DMS153 (cell line): ENCODE data around the gene CDH4.

Source experiments
- DNase-seq: peaks from one replicate; lab custom pipeline; 2025; lab: John Stamatoyannopoulos, UW

Gene CDH4

DNA sequence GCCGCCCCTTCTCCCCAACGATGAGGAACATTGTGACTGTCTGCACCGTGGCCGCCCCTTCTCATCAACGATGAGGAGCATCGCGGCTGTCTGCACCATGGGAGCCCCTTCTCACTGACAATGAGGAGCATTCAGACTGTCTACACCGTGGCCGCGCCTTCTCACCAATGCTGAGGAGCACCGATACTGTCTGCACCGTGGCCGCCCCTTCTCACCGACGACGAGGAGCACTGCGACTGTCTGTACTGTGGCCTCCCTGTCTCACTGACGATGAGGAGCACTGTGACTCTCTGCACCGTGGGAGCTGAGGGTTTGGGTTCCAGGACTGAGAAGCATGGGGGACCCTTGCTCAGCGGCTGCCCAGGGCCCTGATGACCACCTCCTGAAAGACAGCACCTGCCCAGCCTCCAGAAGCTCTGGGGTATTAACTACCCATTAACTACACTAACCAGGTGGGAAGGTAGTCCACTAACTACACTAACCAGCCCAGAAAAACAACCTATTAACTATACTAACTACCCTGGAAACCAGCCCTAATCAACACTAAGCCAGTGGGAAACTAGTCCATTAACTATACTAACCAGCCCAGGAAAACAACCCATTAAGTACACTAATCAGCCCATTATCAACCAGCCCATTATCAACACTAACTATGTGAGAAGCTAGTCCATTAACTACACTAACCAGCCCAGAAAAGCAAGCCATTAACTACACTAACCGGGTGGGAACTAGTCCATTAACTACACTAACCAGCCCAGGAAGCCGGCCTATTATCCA, 696.7 kb downstream of the CDH4 start:
- DNase-seq, result no peak

DNA sequence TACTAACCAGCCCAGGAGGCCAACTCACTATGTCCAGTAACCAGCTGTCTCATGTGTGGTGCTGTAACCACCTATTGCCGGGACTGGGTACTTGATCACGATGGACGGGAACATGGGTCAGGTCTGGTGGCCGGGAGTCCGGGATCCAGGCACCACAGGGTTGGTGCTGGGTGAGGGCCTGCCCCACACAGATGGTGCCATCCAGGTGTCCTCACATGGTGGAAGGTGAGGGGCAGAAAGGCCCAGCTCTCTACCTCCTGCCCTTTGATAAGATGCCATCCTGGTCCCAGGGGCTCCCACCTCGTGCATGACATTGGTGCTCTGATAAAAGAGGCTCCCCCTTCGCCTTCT, 697.3 kb downstream of the CDH4 start:
- no peak for DNase-seq

DNA sequence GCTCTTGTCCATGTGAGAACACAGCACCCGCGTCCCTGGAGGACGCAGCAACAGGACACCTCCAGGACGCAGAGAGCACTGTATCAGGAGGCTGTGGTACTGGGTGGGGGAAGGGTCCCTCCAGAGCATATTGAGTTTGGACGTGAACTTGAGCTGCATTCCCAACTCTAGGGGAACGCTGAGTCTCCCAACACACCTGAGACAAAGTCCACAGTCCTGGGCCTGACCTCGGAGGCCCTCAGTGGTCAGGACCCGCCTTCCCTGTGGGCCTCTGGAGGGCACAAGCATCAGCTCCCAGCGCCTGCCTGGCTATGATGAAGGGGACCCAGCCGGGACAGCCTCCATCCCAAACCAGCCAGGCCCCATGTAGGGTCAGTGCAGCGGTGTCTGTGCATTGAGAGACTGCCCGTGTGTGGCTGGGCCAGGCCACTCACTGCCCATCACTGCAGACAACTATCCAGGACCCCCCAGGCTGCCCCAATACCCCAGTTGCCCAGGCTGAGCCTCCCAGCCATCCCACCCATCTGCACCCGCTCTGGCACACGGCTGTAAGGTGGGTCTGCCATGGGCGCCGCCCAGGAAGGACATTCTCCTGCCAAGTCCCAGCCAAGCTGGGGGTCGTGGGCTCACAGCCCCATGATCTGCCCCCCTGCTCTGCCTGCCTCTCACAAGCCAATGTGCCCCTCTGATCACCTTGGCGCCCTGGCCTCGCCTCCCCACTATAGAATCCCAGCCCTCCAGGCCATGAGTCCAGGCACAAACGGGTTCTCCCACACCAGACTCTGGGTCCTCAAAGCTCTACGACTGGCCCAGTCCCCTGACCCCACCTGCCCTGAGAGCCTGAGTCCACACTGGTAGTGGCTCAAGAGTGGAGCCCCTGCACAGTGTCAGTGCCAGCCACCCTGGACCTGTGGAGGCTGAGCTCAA, 697.9 kb downstream of the CDH4 start:
- no peak for DNase-seq

DNA sequence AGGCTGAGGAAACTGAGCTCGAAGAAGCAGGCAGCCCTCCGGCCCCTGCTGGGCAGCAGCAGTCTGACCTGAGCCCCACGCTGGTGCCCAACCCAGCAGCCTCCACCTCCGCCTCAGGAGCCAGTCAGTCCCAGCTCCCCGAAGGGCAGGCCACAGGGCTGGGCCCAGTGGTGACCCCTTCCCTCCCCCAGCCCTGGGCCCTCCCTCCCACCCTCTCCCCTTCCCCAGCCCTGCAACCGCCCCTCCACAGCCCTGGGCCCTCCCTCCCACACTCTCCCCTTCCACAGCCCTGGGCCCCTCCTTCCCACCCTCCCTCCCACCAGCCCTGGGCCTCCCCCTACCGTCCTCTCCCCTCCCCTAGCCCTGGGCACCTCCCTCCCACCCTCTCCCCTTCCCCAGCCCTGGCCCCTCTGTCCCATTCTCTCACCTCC, 698.6 kb downstream of the CDH4 start:
- no peak for DNase-seq

DNA sequence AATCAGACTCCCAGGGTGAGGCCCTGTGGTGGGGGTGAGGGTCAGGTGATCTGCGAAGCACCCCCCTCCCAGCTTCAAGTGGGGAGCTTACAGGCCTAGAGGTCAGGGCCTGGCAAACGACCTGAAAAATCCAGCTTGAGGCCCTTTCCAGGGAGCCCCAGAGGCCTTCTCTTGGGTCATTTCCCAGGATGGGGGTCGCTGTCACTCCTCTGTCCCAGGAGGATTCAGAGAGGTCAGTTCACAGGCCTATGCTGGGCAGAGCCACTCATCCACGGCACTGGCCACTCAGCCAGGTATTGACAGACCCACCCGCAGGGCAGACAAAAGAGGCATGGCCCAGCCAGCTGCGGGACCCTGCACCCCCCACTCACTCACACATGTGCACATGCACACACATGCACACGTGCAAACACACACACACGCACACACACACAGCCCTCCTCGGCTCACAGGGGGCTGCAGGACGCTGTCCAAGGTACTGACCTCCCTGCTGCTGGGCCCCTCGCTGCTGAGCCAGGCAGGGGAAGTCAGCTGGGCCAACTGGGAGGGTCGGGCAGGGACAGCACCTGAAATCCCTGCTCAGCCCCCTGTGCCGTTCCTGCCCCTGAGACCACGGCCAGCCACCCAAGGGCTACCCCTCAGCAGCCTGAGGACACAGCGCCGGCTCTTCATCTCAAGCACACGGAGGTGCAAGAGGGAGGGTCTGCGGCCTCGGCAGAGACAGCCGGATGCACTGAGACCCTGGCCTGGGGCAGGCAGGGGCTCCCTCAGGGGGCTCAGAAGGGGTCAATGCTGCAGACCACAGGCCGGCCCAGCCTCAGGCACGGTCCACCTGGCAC, 699.9 kb downstream of the CDH4 start:
- DNase-seq, result no peak

DNA sequence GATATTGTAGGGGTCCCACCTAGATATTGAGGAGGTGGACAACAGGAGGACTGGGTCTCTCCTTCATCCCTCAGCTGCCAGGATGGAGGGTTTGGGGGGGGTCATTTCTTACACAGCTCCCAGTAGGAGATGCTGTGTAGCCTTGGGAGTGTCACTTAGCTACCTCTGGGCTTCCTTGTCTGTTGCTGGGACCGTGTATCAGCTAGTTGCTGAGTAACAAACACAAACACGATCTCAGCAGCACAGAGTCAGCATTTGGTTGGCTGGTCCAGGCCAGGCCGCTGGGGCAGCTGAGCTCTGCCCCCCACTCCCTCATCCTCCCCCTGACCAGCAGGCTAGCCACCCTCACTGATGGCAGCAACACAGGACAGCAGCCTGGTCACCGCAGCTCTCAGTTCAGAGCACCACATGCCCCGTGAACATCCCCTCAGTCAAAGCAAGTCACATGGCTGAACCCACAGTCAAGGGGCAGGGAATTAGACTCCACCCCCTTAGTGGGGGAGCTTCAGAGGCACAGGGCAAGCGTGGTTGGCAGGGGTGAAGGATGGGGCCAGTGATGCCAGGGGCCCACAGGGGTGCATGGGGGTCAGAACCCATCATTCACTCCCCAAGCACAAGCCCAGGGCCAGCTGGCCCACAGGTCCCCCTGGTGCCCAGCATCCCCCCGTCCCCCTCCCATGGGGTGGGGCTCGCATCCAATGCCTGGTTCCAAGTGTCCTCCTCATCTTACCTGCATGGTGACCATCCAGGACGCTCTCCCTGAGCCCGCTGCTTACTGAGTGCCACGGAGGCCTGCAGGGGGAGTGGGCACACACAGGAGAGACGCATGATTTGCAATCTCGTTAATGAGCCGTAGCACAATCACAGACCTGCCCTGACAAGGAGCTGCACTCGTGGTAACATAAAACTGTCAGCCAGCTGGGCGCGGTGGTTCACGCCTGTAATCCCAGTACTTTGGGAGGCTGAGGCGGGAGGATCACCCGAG, 701.3 kb downstream of the CDH4 start:
- DNase-seq, result peak; percentile 20

DNA sequence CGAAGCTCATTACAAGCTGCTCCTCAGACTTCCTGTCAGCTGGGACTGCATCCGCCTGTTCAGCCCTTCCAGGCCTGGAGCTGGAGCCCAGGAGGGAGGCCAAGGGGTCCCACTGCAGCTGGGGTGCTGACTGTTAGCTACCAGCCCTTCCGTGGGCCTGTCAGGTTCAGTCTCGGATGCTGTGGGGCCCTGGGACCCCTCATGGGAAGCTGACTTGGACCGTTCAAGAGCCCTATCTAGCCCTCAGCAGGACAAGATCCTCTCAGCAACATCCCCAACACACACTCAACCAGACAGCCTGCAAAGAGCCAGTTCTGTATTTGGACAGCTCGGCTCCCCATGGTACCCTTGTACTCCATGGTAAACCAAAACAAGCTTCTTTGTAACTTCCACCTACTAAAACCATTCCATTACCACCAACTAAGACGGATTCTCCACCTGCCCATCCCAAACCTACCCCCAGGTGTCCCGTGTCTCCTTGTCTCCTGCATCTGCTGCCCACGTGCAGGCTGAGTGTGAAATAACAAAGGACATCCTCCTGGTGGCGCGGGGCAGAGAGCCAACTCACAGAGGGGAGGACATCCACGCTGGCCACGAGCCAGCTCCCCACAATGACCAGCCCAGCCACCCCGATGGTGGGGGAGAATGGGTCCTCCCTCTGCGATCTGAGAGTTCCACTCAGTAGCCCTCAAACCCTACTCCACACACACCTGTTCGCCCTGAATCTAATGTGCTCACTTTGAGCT, 702.4 kb downstream of the CDH4 start:
- DNase-seq, result peak; percentile 73

DNA sequence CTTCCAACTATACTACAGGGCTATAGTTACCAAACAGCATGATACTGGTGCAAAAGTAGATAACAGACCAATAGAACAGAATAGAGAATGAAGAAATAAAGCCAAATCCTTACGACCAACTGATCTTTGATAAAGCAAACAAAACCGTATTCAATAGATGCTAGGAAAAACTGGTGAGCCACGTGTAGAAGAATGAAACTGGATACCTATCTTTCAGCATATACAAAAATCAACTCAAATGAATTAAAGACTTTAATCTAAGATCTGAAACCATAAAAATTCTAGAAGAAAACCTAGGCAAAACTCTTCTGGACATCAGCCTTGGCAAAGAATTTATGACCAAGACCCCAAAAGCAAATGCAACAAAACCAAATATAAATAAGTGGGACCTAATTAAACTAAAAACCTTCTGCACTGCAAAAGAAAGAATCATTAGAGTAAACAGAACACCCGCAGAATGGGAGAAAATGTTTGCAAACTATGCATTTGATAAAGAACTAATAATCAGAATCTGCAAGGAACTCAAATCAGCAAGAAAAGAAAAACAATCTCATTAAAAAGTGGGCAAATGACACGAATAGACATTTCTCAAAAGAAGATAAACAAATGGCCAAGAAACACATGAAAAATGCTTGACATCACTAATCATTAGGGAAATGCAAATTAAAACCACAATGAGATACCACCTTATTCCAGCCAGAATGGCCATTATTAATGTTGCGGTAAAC, 703.8 kb downstream of the CDH4 start:
- no peak for DNase-seq

DNA sequence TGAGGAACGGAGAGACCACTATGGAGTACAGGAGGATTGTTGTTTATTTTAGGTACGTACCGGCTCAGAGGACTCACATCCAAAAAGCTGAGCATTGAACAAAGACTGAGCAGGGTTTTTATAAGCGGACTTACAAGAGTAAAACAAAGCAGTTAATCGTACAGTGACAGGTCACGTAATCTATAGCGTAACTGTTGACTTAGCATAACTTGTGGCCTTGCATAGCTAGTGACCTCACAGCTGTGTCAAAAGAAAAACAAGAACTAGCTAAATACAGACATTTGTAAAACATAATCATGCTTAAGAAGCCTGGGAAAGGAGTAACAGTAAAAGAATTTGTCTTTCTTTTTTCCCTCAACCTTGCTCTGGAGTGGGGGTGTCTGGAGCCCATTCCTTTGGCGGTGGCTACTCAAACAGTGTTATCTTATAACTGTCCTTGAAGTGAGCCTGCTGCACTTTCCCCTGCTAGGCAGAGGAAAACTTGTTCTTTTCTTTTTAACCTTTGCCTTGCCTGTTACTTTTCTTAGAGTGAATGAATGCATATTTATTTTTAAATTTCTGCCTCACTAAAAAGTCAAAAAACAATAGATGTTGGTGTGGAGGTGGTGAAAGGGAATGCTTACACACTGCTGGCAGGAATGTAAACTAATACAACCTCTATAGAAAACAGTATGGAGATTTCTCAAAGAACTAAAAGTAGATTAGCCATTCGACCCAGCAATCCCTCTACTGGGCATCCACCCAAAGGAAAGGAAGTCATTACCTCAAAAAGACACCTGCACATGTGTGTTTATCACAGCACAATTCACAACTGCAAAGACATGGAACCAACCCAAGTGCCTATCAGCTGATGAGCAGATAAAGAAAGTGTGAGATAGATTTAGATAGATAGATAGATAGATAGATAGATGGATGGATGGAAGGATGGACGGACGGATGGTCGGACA, 704.6 kb downstream of the CDH4 start:
- peak; percentile 17 for DNase-seq

DNA sequence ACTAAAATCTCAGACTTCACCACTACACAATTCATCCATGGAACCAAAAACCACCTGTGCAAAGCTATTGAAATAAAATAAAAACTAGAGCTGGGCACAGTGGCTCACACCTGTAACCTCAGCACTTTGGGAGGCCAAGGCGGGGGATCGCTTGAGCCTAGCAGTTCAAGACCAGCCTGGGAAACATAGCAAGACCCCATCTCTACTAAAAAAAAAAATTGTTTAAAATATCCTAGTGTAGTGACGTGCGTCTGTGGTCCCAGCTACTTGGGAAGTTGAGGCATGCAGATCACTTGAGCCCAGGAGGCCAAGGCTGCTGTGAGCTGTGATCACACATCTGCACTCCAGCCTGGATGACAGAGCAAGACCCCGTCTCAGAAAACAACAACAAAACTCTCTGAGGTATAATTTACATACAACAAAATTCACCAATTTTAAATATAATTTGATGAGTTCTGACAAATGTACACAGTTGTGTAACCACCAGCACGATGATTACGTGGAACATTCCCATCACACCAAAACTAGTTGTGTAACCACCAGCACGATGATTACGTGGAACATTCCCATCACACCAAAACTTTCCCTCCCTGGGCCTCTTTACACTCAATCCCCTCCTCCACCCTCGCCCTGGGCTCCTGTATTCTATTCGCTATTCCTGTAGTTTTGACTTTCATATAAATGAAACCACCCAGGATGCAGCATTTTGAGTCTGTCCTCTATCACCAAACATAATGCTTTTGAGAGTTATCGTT, 706.1 kb downstream of the CDH4 start:
- no peak for DNase-seq

DNA sequence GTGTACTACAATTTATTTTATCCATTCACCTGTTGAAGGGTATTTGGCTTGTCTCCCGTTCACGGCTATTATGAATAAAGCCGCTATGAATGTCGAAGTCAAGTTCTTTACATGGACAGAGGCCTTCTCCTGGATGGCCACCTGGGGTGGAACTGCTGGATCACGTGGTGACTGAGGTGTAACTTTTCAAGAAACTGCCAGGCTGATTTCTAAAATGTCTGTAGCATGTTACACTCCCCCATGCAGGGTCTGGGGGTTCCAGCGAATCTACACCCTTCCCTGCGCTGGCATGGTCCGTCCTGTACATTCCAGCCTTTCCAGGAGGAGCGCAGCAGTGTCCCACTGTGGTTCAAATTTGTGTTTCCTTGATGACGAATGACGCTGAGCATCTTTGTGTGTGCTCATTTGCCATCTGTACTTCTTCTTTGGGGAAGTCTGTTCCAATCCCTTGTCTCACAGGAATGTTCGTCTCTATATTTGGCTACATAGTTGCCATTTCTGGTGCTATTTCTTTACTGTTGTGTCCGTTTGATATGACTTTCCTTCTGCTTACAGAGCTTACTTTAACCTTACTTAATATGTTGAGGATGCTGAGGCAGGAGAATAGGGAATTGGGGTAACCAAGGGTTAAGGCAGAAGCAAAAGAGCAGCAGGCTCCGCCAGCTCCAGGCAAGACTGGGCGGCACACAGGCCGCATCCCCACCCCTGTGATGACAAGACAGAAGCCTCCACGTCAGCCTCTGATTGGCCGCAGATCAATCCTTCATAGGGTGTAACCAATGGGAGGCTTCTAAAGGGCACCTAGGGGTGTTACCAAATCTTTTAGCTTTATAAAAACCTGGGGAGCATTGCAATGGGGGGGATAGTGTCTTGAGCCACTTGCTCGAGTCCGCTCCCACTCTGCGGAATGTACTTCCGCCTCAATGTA, 707.0 kb downstream of the CDH4 start:
- no peak for DNase-seq

DNA sequence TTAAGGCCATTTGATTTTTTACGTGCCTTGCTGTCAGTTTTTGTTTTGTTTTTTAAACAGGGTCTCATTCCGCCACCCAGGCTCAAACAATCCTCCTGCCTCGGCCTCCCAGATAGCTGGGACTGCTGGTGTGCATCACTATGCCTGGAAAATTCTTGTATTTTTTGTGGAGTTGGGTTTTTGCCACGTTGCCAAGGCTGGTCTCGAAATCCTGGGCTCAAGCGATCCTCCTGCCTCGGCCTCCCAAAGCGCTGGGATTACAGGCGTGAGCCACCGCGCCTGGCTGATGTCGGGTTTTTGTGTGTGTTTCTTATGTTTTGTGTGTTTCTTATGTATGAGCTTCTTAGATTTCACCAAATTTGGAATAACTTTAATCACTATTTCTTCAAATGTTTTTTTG, 708.8 kb downstream of the CDH4 start:
- DNase-seq, result no peak

DNA sequence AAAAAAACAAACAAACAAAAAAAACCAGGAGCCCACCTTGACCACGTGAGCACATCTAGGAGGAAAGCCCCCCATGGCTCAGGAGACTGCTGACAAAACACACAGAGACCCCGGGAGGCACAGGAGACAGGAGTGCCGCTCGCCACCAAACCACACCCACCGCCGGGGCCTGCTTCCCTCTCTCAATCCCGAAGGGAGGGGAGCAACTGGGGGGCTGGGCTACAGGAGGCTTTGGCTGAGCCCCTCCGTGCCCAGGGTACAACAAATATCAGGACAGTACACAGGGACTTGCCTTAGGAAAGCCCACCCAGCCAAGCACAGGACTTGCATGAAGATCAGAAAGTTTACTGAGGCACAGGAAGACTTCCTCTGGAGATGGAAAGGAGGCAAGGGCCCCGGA, 711.1 kb downstream of the CDH4 start:
- DNase-seq, result no peak

DNA sequence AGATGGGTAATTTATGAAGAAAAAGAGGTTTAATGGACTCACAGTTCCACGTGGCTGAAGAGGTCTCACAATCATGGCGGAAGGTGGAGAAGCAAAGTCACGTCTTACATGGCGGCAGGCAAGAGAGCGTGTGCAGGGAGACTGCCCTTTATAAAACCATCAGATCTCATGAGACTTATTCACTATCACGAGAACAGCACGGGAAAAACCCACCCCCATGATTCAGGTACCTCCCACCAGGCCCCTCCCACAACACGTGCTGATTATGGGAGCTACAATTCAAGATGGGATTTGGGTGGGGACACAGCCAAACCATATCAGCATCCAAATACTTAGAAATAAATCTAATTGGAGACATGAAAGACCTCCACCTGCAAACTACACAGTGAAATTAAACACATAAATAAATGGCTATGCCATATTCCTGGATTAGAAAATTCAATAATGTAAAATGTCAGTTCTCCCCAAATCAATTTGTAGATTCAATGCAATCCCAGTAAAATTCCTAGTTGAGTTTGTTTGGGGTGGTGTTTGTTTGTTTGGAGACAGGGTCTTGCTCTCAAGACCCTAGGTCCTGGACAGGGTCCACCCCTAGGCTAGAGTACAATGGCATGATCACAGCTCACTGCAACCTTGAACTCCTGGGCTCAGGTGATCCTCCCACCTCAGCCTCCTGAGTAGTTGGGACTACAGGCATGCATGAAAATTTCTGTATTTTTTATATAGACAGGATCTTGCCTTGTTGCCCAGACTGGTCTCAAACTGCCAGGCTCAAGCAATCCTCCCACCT, 712.0 kb downstream of the CDH4 start:
- no peak for DNase-seq

DNA sequence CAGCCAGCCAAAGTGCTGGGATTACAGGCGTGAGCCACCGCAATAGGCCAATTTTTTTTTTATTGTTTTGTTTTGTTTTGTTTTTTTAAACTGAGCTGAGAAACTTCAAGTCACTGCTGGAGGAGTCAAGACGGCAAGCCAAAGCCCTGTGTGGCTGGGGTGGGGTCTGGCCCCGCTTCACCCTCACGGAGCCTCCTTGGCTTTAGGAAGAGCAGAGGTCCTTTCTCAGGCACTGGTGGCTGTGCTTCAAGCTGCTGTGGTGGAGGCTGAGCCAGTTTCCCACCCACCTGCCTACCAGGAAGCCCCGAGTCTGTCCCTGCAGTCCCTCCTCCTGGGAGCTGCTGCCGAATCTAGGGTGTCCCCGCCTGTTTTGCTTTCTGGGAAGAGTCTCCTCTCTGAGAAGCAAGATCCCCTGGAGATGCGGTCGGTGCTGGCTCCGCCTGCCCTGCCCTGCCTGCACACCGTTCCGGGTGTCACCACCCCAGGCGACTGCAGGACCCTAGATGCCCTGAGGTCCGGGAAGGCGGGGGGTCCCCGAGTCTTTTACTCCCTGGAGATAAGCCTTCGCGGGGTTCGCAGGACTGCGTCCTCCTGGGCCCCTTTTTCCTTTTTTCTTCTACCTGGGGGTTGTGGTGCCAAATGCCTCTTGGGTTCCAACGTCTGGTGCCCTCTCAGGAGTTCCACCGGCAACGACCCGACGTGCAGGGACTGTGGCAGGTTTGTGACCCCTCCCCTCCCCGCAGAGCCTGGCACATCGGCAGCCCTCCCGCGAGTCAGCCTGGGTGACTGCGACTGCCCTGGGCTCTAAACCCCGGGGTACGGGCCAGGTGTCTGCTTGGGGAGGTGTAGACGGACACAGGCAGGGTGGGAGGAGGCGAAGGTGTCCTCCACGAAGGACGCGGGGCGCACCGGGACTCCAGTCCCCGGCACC, 712.9 kb downstream of the CDH4 start:
- DNase-seq, result no peak
